ENCODE data around the gene AMIGO2. TPM values are rescaled to one million over a fixed set of nuclear protein-coding genes. Genes with fewer than 3 reads are reported as not detected.
A peak's percentile ranks its signal among the peaks of the same experiment; 100 is the strongest.
"Not testable (repeated sequence)": the region's sequence is repeated elsewhere in the genome, so short reads cannot be mapped to it uniquely, and the experiment has no call there.

Gene AMIGO2
- total RNA-seq, 2 donors from 2014 or later = 2.6 to 4.0 TPM

DNA sequence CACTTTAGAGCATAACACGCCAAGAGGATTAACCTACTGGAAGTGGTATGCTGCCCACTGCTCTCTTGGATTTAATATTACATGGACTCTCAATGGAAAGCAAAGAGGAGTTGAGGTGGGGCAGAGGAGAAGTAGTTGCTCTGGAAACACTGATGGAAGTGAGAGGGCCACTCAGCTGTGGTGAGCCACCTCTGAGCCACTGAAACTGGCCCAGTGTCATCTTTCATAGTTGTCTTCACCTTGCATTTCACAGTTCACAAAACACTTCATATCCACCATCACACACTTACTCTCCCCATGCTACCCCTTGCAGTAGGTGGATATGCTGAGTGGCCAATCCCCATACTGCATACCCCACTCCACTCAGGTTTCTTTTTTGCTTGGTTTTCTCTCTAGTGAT is 12.6 kb downstream of the AMIGO2 start:
- H3K27ac ChIP-seq = peak overlapping the region in 3 of 4 donors; percentile 35 to 68 (median 62)
- intact Hi-C loops (cut with DNase I) = no loop called here

GRCh38 chr12:47066278-47067025 is 13.3 kb downstream of the AMIGO2 start:
- TF ChIP-seq POLR2A (IDR thresholded peaks at IDR 0.05) = no peak
- TF ChIP-seq, protein P1, sequence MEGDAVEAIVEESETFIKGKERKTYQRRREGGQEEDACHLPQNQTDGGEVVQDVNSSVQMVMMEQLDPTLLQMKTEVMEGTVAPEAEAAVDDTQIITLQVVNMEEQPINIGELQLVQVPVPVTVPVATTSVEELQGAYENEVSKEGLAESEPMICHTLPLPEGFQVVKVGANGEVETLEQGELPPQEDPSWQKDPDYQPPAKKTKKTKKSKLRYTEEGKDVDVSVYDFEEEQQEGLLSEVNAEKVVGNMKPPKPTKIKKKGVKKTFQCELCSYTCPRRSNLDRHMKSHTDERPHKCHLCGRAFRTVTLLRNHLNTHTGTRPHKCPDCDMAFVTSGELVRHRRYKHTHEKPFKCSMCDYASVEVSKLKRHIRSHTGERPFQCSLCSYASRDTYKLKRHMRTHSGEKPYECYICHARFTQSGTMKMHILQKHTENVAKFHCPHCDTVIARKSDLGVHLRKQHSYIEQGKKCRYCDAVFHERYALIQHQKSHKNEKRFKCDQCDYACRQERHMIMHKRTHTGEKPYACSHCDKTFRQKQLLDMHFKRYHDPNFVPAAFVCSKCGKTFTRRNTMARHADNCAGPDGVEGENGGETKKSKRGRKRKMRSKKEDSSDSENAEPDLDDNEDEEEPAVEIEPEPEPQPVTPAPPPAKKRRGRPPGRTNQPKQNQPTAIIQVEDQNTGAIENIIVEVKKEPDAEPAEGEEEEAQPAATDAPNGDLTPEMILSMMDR (IDR thresholded peaks at IDR 0.05) = no peak
- peak overlapping the region; percentile 9 to 68 (median 48) for H3K27ac ChIP-seq
- H3K27me3 ChIP-seq = no peaks in the 10 kb centered on the region
- DNase-seq = peak in 3 of 4 donors; percentile 18 to 47 (median 23)
- H3K9me3 ChIP-seq = no peaks in the 10 kb centered on the region
- no peaks in the 10 kb centered on the region for H3K36me3 ChIP-seq (replicated peaks in 1 of 2; ENCODE audit: insufficient read depth in 1 of 2, low read depth in 2 of 2)
- intact Hi-C loops (cut with DNase I) = no loop called here
- peaks cover 27% of the 10 kb centered on the region for H3K4me1 ChIP-seq
- WGBS, 2 donors = 35 to 39% methylated on average over 6 of the region's 6 CpGs
- no peak overlapping the region for H3K4me3 ChIP-seq
- peak; percentile 92 for ATAC-seq

More for the DNA sequence above, 12.6 kb downstream of the AMIGO2 start:
- Histone ChIP-seq H3K4me3 (no peak overlapping the region), H3K9me3 (no peaks in the 10 kb centered on the region), H3K27me3 (no peaks in the 10 kb centered on the region), H3K4me1 (peaks cover 27% of the 10 kb centered on the region), H3K36me3 (replicated peaks in 1 of 2; ENCODE audit: insufficient read depth in 1 of 2, low read depth in 2 of 2) (no peaks in the 10 kb centered on the region)
- TF ChIP-seq, protein P1 (IDR thresholded peaks at IDR 0.05) = no peak
- no peak for TF ChIP-seq POLR2A (IDR thresholded peaks at IDR 0.05)
- DNase-seq (no peak), ATAC-seq (no peak)
- 91 to 93% methylated on average over 1 of the region's 1 CpG for whole genome bisulfite sequencing, 2 donors

DNA sequence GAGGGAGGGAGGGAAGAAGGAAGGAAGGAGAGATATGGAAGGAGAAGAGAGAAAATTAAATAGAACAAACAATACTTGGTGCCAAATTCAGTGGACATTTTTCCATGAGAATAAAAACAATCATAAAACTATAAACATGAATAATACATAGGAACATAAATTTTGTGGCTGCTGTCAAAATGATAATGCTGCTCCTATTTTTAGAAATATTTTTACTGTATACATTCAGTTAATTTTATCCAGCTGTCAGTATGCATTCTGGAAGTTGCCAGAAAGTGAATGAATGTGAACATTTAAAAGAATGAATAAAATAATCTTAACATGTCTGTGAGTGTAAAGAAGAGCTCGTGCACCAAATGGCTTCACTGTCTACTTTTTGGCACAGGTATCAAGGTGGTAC is 14.2 kb downstream of the AMIGO2 start:
- TF ChIP-seq, protein P1 (IDR thresholded peaks at IDR 0.05) = no peak
- no peak for TF ChIP-seq POLR2A (IDR thresholded peaks at IDR 0.05)
- DNase-seq = no peak
- no peaks in the 10 kb centered on the region for H3K36me3 ChIP-seq (replicated peaks in 1 of 2; ENCODE audit: insufficient read depth in 1 of 2, low read depth in 2 of 2)
- WGBS, 2 donors = 94 to 96% methylated on average over 1 of the region's 1 CpG
- intact Hi-C loops (cut with DNase I) = no loop called here
- peaks cover 27% of the 10 kb centered on the region for H3K4me1 ChIP-seq
- no peak overlapping the region for H3K4me3 ChIP-seq
- no peak overlapping the region for H3K27ac ChIP-seq
- no peaks in the 10 kb centered on the region for H3K27me3 ChIP-seq
- H3K9me3 ChIP-seq = no peaks in the 10 kb centered on the region
- ATAC-seq = no peak

GRCh38 chr12:47058640-47059039 is 21.1 kb downstream of the AMIGO2 start:
- intact Hi-C loops (cut with DNase I); H3K9me3 ChIP-seq; H3K4me3 ChIP-seq; H3K36me3 ChIP-seq (replicated peaks in 1 of 2; ENCODE audit: insufficient read depth in 1 of 2, low read depth in 2 of 2); H3K27ac ChIP-seq; DNase-seq; H3K27me3 ChIP-seq; ATAC-seq; H3K4me1 ChIP-seq: not testable (repeated sequence)
- 77% methylated on average over 2 of the region's 2 CpGs for WGBS, 2 donors

- intact Hi-C loops (cut with DNase I); DNase-seq; H3K27me3 ChIP-seq; H3K4me3 ChIP-seq; H3K4me1 ChIP-seq; H3K9me3 ChIP-seq; ATAC-seq; H3K36me3 ChIP-seq (replicated peaks in 1 of 2; ENCODE audit: insufficient read depth in 1 of 2, low read depth in 2 of 2); H3K27ac ChIP-seq: not testable (repeated sequence)
- 83 to 87% methylated on average over 12 of the region's 12 CpGs for WGBS, 2 donors
Observed at GRCh38 chr12:47056944-47057343, 22.8 kb downstream of the AMIGO2 start.

DNA sequence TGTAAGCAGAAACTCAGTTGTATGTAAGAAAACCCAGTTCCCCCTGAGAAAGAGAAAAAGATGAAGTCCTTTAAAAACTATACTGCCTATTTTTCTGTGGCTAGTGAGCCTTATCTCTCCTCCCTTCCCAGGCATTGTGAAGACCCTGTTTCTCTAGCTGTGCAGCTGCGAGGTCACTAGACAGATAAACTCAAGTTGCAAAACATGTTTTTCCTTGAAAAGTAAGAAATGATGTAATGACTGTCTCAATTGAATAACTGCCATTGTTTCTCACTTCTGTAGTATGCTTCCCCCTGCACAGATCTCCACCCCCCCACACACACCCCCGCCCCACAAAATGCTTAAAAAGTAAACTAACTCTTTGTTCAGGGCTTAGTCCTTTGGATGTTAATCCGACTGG is 23.9 kb downstream of the AMIGO2 start:
- H3K36me3 ChIP-seq (replicated peaks in 1 of 2; ENCODE audit: insufficient read depth in 1 of 2, low read depth in 2 of 2); H3K27me3 ChIP-seq; intact Hi-C loops (cut with DNase I); H3K9me3 ChIP-seq; H3K4me3 ChIP-seq; ATAC-seq; H3K4me1 ChIP-seq; DNase-seq; H3K27ac ChIP-seq: not testable (repeated sequence)
- 56 to 66% methylated on average over 3 of the region's 3 CpGs for WGBS, 2 donors

Data from body of pancreas (tissue), 4 donors.